Loucy (cell line): Measurements from ENCODE around the gene NRARP.

Experiments used
- H2AFZ ChIP-seq: fragments of 200-600 bp; sonication (generic); 2 replicates; pipeline ENCODE4 v1.6.0; 2016; ENCODE audit warnings: antibody characterized with exemption, mild to moderate bottlenecking, low read length, moderate library complexity
- H3F3A ChIP-seq: fragments of 200-600 bp; 2 replicates; pipeline ENCODE4 v1.6.0; 2016; ENCODE audit warnings: antibody characterized with exemption, low read depth, mild to moderate bottlenecking
- H3K27me3 ChIP-seq: fragments of 200-600 bp; sonication (generic); 2 replicates; pipeline ENCODE4 v1.6.1; 2014; ENCODE audit warnings: low read length, mild to moderate bottlenecking; ENCODE audit not compliant: insufficient read depth, poor library complexity, severe bottlenecking
- H3K36me3 ChIP-seq: fragments of 200-600 bp; sonication (generic); 2 replicates; pipeline ENCODE4 v1.6.1; 2016; ENCODE audit warnings: low read length; ENCODE audit not compliant: insufficient read depth
- H3K4me1 ChIP-seq: fragments of 200-600 bp; sonication (generic); 2 replicates; pipeline ENCODE4 v1.5.1; 2014; ENCODE audit warnings: low read length, mild to moderate bottlenecking; ENCODE audit not compliant: insufficient read depth, poor library complexity, severe bottlenecking
- H3K4me2 ChIP-seq: fragments of 200-600 bp; sonication (generic); 2 replicates; pipeline ENCODE4 v1.6.0; 2014; ENCODE audit warnings: antibody characterized with exemption, low read length, low read depth, mild to moderate bottlenecking; ENCODE audit not compliant: poor library complexity, severe bottlenecking
- H3K4me3 ChIP-seq: fragments of 200-600 bp; sonication (generic); 2 replicates; pipeline ENCODE4 v1.5.1; 2014; ENCODE audit warnings: low read length, mild to moderate bottlenecking, mixed read lengths; ENCODE audit not compliant: poor library complexity, severe bottlenecking
- H3K79me2 ChIP-seq: fragments of 200-600 bp; sonication (generic); 2 replicates; pipeline ENCODE4 v1.6.1; 2014; ENCODE audit warnings: low read length; ENCODE audit not compliant: insufficient read depth
- H3K9ac ChIP-seq: fragments of 200-600 bp; sonication (generic); 2 replicates; pipeline ENCODE4 v1.6.0; 2014; ENCODE audit warnings: mild to moderate bottlenecking, low read depth, low read length, moderate library complexity; ENCODE audit not compliant: poor library complexity, severe bottlenecking
- H3K9me2 ChIP-seq: fragments of 200-600 bp; sonication (generic); replicated peaks from 2 replicates; pipeline ENCODE4 v1.6.1; 2016; ENCODE audit warnings: low read depth, low read length, mixed read lengths
- H3K9me3 ChIP-seq: fragments of 200-600 bp; sonication (generic); 2 replicates; pipeline ENCODE4 v1.6.1; 2014; ENCODE audit warnings: mild to moderate bottlenecking, antibody characterized with exemption, low read length, low read depth; ENCODE audit not compliant: insufficient read depth
- H4K20me1 ChIP-seq: fragments of 200-600 bp; sonication (generic); 2 replicates; pipeline ENCODE4 v1.6.0; 2014; ENCODE audit warnings: antibody characterized with exemption, low read length, mild to moderate bottlenecking; ENCODE audit not compliant: insufficient read depth, poor library complexity, severe bottlenecking
- EZH2phosphoT487 ChIP-seq: fragments of 200-600 bp; IDR thresholded peaks from 2 replicates; pipeline ENCODE4 v1.6.1; 2018; ENCODE audit warnings: antibody characterized with exemption, mild to moderate bottlenecking, moderate library complexity, borderline replicate concordance
- TF ChIP-seq, protein P1 (sequence below): fragments of 200-600 bp; sonication (generic); conservative IDR thresholded peaks from 2 replicates; pipeline ENCODE4 v1.5.1; 2014; ENCODE audit warnings: mild to moderate bottlenecking, antibody characterized with exemption, low read length

Gene NRARP

DNA sequence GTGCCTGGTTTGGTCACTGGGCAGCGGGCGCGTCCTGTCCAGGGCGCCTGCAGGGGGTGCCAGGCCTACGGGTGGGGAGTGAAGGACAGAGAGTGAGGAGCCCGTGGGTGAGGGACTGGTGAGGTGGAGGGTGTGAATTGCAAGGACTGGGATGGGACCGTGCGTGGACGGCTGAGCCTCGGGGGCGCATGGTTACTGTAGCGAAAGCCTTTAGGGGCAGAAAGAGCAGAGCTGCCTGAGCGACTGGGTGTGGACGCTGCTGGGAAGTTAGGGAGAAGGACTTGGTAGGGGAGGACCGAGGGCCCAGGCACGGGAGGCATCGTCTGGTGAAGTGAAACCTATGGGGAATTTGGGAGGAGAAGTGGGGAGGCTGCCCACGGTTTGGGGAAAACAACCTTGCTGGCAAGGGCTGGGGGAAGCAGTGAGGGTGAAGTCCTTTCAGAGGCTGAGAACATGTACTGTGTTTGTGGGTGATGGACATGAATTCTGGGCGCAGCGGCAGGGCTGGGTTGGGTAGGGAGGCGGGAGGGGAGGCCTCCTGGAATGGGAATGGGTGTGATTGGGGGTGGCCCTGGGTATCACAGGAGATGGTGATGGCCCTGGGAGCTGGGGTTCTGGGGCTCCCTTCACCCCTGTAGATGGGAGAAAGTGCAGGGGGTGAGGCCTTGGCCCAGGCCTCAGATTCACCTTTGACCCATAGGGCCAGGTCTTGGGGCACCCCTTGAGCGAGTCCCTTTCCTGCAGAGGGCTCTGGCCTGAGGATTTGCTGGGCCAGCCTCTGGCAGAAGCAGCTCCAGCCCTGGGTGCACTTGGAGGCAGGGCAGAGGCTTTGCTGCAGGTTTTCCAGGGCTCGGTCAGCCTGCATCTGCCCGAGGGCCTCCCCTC, 26.2 kb downstream of the NRARP start:
- Histone ChIP-seq H2AFZ (no peak overlapping the region), H3K9ac (no peak overlapping the region), H4K20me1 (peaks cover 3% of the 10 kb centered on the region), H3K9me3 (no peaks in the 10 kb centered on the region), H3K4me3 (no peak overlapping the region), H3K36me3 (no peaks in the 10 kb centered on the region; the same call in 1 of the 2 replicates), H3F3A (no peaks in the 10 kb centered on the region), H3K4me1 (peaks cover 3% of the 10 kb centered on the region), H3K4me2 (no peak overlapping the region), H3K9me2 (no peaks in the 10 kb centered on the region), H3K27me3 (no peaks in the 10 kb centered on the region), H3K79me2 (no peaks in the 10 kb centered on the region)
- TF ChIP-seq, protein P1, sequence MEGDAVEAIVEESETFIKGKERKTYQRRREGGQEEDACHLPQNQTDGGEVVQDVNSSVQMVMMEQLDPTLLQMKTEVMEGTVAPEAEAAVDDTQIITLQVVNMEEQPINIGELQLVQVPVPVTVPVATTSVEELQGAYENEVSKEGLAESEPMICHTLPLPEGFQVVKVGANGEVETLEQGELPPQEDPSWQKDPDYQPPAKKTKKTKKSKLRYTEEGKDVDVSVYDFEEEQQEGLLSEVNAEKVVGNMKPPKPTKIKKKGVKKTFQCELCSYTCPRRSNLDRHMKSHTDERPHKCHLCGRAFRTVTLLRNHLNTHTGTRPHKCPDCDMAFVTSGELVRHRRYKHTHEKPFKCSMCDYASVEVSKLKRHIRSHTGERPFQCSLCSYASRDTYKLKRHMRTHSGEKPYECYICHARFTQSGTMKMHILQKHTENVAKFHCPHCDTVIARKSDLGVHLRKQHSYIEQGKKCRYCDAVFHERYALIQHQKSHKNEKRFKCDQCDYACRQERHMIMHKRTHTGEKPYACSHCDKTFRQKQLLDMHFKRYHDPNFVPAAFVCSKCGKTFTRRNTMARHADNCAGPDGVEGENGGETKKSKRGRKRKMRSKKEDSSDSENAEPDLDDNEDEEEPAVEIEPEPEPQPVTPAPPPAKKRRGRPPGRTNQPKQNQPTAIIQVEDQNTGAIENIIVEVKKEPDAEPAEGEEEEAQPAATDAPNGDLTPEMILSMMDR, result no peak
- TF ChIP-seq EZH2phosphoT487, result no peak

DNA sequence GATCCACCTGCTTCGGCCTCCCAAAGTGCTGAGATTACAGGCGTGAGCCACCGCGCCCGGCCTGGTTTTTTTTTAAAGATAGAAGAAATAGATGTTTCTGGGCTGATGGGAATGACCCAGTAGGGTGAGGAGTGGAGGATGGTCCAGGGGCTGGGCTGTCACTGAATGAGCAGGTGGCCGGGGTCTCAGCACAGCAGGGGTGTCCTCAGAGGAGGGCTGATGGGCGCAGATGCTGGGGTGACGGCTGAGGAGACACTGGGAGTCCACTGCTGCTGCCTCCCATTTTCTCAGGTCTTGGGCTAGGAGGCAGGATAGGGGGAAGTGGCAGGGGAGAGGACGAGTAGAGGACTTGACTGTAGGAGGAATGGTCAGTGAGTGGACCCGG, 26.9 kb downstream of the NRARP start:
- H3K9me2 ChIP-seq, result no peaks in the 10 kb centered on the region
- H3K79me2 ChIP-seq, result no peaks in the 10 kb centered on the region
- peaks cover 3% of the 10 kb centered on the region for H4K20me1 ChIP-seq
- no peak overlapping the region for H3K4me3 ChIP-seq
- no peaks in the 10 kb centered on the region; the same call in 1 of the 2 replicates for H3K36me3 ChIP-seq
- H2AFZ ChIP-seq, result no peak overlapping the region
- H3K27me3 ChIP-seq, result no peaks in the 10 kb centered on the region
- peaks cover 3% of the 10 kb centered on the region for H3K4me1 ChIP-seq
- no peaks in the 10 kb centered on the region for H3F3A ChIP-seq
- H3K4me2 ChIP-seq, result no peak overlapping the region
- no peaks in the 10 kb centered on the region for H3K9me3 ChIP-seq
- TF ChIP-seq EZH2phosphoT487, result no peak
- TF ChIP-seq, protein P1, result no peak
- no peak overlapping the region for H3K9ac ChIP-seq

DNA sequence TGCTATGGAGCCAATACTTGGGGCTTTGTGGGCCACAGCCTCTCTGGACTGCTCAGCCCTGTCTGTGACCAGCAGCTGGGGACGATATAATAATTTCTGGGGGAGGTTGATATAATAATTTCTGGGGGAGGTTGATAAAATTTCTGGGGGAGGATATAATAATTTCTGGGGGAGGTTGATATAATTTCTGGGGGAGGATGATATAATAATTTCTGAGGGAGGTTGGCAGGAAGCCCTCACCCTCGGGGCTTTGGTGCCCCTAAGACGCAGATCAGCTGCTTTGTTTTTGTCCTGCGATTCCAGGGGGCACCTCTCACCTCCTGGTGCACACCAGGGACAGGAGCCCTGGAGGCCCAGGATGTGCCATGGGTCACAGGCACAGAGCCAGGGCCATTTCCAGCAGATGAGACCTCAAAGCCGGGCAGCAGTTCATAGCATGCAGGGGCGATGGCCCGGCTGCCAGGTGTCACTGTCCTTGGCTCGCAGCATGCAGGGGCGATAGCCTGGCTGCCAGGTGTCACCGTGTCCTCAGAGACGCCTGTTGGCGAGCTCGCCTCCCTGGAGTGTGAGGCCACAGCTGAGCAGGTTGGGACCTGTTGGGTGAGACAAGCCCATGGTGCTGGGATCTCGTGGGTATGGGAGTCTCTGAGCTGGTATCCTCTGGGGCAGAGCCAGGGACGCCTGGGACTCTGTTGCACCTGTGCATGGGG, 28.3 kb downstream of the NRARP start:
- no peak overlapping the region for H3K9ac ChIP-seq
- H4K20me1 ChIP-seq, result peaks cover 3% of the 10 kb centered on the region
- no peaks in the 10 kb centered on the region for H3K27me3 ChIP-seq
- H3K4me2 ChIP-seq, result no peak overlapping the region
- no peak overlapping the region for H3K4me3 ChIP-seq
- TF ChIP-seq, protein P1, result no peak
- TF ChIP-seq EZH2phosphoT487, result no peak
- no peaks in the 10 kb centered on the region; the same call in 1 of the 2 replicates for H3K36me3 ChIP-seq
- peaks cover 3% of the 10 kb centered on the region for H3K4me1 ChIP-seq
- no peaks in the 10 kb centered on the region for H3K9me2 ChIP-seq
- H3K79me2 ChIP-seq, result no peaks in the 10 kb centered on the region
- no peaks in the 10 kb centered on the region for H3K9me3 ChIP-seq
- no peaks in the 10 kb centered on the region for H3F3A ChIP-seq
- no peak overlapping the region for H2AFZ ChIP-seq
